Activated T-helper 17 cell treated with anti-CD3 and anti-CD28 coated beads, Interleukin-2, amount 50 U/mL, for 72 hours (primary cell): Measurements from ENCODE around the gene OBP2A. TPM values are rescaled to one million over a fixed set of nuclear protein-coding genes. Genes with fewer than 3 reads are reported as not detected.

Source experiments
- total RNA-seq, 2 donors: library from RNA; stranded (reverse); gene quantifications; one replicate each; pipeline ENCODE4 v1.2.3, GENCODE V29; 2022

Gene OBP2A
- total RNA-seq, 2 donors from 2014 or later: not detected

Other genes starting within 250 kb of the OBP2A start
- 1 to 10 TPM; 2.5 to 3.4 TPM for gene PPP1R26, start 66.3 kb upstream of the OBP2A start, total RNA-seq
- 10 to 100 TPM; 29.9 to 48.6 TPM for gene MRPS2, start 45.4 kb upstream of the OBP2A start, total RNA-seq
- gene LCN1, start 24.7 kb upstream of the OBP2A start, total RNA-seq: not detected
- gene PAEP, start 15.6 kb downstream of the OBP2A start, total RNA-seq: not detected
- not detected for gene GLT6D1, start 93.4 kb downstream of the OBP2A start, total RNA-seq
- not detected for gene LCN9, start 117.2 kb downstream of the OBP2A start, total RNA-seq
- gene SOHLH1, start 153.4 kb downstream of the OBP2A start, total RNA-seq: not detected
- gene KCNT1, start 156.1 kb downstream of the OBP2A start, total RNA-seq: not detected